CD1c-positive myeloid dendritic cell (primary cell): Measurements from ENCODE around the gene SEMA3F.

Source experiments
- DNase-seq: peaks from one replicate; pipeline ENCODE4 v3.0.0-alpha.2; 2016; ENCODE audit errors: extremely low spot score

SEMA3F gene

GRCh38 chr3:50132421-50133282, 22.5 kb upstream of the SEMA3F start:
- no peak for DNase-seq

GRCh38 chr3:50133283-50133615, 21.9 kb upstream of the SEMA3F start:
- DNase-seq: no peak

- DNase-seq: no peak
These were observed 20.8 kb upstream of the SEMA3F start for GRCh38 chr3:50134367-50134766.

DNA sequence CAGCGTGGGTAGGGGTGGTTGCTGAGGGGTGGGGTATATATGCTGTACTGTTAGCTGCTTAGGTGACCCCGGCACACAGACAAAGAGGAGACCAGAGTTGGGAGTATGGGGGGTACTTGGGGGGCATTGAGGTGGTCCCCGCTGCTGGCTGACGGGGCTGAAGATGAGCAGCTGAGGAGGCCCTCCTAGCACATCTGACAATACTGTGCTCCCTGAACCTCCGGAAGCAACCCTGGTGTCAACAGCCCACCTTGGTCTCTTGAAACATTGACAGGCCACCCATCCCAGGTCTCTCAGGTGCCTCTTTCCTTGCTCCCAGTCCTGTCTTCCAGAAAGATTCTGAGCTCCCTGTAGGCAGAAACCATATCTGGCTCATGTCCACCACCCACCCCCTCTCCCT, 19.2 kb upstream of the SEMA3F start:
- no peak for DNase-seq

GRCh38 chr3:50136714-50137405, 18.3 kb upstream of the SEMA3F start:
- no peak for DNase-seq

DNA sequence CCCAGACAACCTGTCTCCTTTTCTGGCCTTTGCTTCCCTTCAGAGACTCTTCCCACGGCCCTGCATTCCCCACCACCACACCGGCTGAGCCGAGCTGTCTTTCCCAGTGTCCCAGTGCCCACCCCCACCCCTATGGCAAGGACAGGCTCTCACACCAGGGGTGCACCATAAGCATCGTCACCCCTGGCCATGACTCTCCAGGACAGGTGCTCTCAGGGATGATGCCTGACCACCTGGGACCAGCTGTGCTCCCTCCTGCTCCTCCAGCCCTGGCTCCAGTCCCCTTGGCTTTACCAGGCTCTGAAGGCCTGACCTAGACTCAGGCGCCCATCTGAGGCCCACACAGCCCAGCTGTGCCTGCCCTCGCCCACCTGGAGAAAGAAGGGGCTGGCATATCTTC, 17.6 kb upstream of the SEMA3F start:
- DNase-seq: no peak

DNA sequence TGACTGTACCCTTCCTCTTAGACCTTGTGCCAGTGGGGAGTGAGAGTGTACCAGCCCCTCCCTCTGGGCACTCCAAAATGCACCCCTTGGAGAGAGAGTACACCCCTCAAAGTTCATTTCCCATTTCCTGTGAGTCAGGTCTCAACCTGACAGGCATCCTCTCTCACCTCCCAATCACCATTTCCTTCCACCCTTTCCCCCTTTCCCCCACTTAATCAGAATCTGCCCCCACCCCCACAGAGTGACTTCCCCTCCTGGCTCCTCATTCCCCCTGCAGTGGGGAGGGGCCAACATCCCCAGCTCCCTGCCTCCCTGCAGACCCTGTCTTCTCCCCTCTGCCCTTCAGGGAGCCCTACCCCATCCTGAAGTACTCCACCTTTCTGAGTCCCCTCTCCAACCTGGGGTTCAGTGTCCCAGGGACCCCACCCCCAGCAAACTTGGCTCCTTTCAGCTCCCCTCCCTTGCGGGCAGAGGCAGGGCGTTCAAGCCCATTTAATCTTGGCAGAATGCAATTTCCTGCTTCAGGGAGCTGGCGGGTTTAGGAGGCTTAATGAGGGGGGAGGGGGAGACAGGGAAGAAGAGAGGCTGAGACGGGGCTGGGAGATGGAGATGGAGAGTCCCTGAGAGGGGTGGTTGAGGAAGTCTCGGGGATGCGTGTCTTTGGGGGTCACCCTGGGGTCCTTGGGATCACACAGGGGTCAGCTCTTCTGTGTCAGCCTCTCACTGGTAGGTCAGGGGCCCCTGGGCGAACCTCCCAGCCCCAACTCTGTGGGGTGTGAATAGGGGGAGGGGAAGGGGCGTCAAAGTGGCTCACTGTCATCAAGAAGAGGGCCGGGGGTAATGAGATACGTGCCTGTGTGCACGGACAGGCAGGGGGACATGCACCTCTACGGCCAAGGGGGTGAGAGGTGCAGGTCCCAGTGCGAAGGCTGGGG, 16.6 kb upstream of the SEMA3F start:
- DNase-seq: no peak

DNA sequence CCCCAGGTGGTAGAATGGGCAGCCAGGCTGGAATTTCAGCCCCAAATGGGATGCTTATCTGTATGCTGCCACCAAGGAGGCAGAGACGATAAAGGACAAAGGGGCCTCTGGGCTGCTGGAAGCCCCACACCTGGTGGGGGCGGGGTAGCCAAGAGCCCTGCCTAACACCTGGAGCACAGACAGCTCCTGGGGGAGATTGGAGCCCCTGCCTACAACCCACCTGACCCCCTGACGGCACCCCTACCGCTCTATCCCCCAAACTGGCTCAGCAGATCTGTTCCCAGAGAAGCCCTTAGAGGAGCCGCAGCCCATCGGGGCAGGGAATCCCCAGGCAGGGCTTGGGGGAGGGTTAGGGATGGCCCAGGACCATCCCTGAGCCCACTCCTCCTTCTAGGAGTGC, 15.8 kb upstream of the SEMA3F start:
- DNase-seq: no peak

GRCh38 chr3:50139718-50140423, 15.3 kb upstream of the SEMA3F start:
- DNase-seq: no peak

DNA sequence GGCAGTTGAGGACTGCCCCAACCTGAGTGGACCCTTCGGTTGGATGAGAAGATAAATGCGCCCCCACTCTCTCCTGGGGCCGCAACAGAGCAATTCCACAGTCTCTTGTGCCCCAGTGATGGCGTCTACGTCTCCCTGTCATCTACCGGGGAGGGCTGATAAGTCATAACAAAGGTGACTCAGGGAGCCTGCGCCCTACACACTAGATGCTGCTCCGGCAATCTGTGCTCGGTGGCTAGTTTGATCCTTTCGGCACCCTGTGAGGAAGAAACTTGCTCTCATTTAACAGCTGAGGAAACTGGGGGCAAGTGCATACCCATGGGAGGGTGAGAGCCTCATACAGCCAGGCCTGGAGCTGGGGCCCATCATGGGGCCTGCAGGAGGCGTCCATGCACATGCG, 14.1 kb upstream of the SEMA3F start:
- no peak for DNase-seq

GRCh38 chr3:50146316-50146901, 8.7 kb upstream of the SEMA3F start:
- DNase-seq: no peak

- DNase-seq: no peak
These were observed 8.1 kb upstream of the SEMA3F start for GRCh38 chr3:50147016-50147415.

DNA sequence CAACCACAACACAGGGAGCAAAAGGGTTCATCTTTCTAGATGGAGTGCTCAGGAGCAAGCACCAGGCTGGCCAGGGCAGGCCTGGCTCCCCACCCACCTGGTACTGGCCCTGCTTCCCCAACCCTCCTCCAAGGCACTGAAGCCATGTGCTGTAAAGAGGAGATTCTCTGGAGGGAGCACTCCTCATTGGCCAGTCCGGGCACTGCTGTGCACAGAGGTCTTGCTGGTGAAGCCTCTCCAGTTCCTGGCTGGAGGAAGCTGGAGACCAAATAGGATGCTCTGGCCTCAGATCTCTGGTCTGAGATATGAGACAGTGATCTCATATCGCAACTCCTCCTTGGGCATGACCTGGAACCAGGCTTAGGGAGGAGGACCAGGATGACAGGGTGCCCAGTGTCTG, 7.7 kb upstream of the SEMA3F start:
- no peak for DNase-seq

- no peak for DNase-seq
These were observed 7.3 kb upstream of the SEMA3F start for GRCh38 chr3:50147861-50148260.

GRCh38 chr3:50150404-50150750, 4.7 kb upstream of the SEMA3F start:
- no peak for DNase-seq

DNA sequence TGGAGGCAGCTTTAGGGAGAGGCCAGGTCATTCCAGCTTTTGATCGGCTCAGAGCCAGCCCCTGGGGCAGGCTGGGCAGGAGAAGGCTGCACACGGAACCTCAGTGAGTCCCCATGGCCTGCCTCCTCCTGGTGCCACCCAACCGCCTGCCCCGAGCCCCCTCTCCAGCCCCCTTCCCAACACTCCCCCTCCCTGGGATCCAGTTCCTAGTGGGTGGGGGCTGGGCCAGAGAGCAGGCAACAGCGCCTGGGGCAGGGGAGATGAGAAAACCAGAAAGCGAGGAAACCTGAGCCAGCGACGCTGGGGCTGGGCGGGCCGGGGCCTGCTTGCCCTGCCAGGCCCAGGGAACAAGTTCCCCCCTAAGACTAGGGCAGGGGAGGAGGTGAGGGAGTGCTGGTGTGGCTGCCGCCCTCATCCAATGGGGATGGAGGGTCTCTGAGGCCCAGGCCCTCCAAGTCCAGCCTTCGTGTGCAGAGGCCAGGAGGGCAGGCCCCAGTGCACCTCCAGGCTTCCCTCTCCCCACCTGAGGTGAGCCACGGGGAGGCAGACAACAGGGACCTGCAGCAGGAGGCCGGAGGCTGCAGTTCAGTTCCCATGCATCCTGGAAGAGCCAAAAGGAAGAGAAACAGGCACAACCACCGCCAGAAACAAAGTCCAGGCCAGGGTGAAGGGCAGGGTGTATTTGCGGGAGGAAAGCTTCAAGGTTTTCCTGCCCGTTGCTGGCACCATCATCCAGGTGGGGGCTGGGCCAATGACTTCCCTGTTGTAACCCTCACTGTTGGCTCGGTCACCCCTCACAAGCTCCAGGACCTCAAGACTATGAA, 4.0 kb upstream of the SEMA3F start:
- no peak for DNase-seq

- no peak for DNase-seq
These were observed 3.4 kb upstream of the SEMA3F start for GRCh38 chr3:50151728-50152127.

DNA sequence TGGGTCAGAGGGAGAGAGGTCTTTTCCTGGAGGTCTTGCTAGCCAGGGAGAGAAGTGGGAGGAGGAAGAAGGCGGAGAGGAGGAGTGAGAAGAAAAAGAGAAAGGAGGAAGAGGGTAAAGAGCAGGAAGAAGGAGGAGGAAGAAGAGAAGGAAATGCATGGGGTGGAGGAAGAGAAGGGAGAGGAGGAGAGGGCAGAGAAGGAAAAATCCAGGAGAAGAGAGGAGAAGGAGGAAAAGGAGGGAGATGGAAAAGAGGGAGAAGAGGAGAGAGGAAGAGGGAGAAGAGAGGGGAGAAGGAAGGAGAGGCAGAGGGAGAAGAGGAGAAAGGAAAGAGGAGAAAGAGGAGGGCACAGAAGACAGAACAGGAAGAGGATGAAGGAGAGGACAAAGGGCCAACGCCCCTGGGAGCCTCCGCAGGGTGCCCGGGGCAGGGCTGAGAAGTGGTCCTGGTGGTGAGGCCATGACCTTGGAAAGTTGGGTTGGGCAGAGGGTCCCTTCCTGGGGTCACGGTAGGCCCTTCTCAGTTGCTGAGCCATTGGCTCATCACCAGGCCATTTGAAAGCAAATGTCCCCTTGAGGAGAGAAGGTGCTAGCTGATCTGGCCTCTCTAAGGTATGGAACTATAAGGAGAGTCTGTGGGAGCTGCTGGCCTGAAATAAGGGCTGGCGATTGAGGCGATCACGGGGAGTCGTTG, 1.2 kb upstream of the SEMA3F start:
- no peak for DNase-seq

GRCh38 chr3:50154476-50154839, 666 bp upstream of the SEMA3F start:
- no peak for DNase-seq

- no peak for DNase-seq
These were observed 361 bp downstream of the SEMA3F start for GRCh38 chr3:50155491-50155878.
